ENCODE results near the gene GAGE2A.
"Not testable (repeated sequence)": the region's sequence is repeated elsewhere in the genome, so short reads cannot be mapped to it uniquely, and the experiment has no call there.

GAGE2A gene, protein sequence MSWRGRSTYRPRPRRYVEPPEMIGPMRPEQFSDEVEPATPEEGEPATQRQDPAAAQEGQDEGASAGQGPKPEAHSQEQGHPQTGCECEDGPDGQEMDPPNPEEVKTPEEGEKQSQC

DNA sequence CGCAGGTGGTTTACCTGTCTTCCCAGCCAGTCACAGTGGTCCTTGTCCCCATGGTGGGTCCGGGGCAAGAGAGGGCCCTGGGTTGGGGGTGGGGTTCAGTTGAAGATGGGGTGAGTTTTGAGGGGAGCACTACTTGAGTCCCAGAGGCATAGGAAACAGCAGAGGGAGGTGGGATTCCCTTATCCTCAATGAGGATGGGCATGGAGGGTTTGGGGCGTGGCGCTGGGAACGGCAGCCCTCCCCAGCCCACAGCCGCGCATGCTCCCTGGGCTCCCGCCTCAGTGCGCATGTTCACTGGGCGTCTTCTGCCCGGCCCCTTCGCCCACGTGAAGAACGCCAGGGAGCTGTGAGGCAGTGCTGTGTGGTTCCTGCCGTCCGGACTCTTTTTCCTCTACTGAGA, at the start of gene GAGE2A:
TSS of gene GAGE2A (plus strand) at position 301 of the 400 bp plus-strand sequence. CDS start 1,155 bp downstream, outside the sequence.
- DNase-seq = not testable (repeated sequence)

DNA sequence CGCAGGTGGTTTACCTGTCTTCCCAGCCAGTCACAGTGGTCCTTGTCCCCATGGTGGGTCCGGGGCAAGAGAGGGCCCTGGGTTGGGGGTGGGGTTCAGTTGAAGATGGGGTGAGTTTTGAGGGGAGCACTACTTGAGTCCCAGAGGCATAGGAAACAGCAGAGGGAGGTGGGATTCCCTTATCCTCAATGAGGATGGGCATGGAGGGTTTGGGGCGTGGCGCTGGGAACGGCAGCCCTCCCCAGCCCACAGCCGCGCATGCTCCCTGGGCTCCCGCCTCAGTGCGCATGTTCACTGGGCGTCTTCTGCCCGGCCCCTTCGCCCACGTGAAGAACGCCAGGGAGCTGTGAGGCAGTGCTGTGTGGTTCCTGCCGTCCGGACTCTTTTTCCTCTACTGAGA, 47.9 kb upstream of the GAGE2A start, which contains the start of gene GAGE12D:
TSS of gene GAGE12D (plus strand) at position 301 of the 400 bp plus-strand sequence. CDS start 1,155 bp downstream, outside the sequence.
- DNase-seq = not testable (repeated sequence)

DNA sequence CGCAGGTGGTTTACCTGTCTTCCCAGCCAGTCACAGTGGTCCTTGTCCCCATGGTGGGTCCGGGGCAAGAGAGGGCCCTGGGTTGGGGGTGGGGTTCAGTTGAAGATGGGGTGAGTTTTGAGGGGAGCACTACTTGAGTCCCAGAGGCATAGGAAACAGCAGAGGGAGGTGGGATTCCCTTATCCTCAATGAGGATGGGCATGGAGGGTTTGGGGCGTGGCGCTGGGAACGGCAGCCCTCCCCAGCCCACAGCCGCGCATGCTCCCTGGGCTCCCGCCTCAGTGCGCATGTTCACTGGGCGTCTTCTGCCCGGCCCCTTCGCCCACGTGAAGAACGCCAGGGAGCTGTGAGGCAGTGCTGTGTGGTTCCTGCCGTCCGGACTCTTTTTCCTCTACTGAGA, 38.3 kb upstream of the GAGE2A start, which contains the start of gene GAGE12E:
TSS of gene GAGE12E (plus strand) at position 301 of the 400 bp plus-strand sequence. CDS start 1,155 bp downstream, outside the sequence.
- DNase-seq = not testable (repeated sequence)

DNA sequence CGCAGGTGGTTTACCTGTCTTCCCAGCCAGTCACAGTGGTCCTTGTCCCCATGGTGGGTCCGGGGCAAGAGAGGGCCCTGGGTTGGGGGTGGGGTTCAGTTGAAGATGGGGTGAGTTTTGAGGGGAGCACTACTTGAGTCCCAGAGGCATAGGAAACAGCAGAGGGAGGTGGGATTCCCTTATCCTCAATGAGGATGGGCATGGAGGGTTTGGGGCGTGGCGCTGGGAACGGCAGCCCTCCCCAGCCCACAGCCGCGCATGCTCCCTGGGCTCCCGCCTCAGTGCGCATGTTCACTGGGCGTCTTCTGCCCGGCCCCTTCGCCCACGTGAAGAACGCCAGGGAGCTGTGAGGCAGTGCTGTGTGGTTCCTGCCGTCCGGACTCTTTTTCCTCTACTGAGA, 28.8 kb upstream of the GAGE2A start, which contains the start of gene GAGE12F:
TSS of gene GAGE12F (plus strand) at position 301 of the 400 bp plus-strand sequence. CDS start 1,155 bp downstream, outside the sequence.
- DNase-seq = not testable (repeated sequence)

DNA sequence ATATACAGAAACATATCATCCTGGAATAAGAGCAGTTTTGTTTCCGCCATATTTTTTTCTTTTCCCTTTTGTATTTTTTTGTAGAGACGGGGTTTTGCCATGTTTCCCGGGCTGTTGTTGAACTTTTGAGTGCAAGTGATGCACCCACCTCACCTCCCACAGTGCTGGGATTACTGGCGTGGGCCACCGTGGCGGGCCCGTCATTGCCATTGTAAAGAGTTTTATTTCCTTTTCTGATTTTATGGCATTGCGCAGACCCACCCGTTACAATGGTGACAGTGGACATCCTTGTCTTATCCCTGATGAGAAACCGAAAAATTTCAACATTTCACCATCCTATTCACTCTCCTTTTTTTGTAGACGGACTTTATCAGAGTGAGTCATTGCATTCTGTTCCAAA, 20.6 kb upstream of the GAGE2A start:
- not testable (repeated sequence) for DNase-seq

DNA sequence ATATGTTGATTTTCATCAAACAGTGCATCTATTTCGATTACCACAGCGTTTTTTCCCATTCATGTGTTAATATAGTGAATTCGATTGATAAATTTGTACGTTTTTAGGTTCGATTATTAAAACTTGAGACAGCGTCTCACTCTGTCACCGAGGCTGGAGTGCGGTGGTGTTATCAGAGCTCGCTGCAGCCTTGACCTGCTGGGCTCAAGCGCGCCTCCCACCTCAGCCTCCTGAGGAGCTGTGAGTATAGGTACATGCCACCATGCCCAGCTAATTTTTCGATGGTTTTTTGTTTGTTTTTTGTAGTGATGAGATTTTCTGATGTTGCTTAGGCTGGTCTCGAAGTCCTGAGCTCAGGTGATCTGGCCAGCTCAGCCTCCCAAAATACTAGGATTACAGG, 20.1 kb upstream of the GAGE2A start:
- not testable (repeated sequence) for DNase-seq

DNA sequence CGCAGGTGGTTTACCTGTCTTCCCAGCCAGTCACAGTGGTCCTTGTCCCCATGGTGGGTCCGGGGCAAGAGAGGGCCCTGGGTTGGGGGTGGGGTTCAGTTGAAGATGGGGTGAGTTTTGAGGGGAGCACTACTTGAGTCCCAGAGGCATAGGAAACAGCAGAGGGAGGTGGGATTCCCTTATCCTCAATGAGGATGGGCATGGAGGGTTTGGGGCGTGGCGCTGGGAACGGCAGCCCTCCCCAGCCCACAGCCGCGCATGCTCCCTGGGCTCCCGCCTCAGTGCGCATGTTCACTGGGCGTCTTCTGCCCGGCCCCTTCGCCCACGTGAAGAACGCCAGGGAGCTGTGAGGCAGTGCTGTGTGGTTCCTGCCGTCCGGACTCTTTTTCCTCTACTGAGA, 19.2 kb upstream of the GAGE2A start, which contains the start of gene GAGE12G:
TSS of gene GAGE12G (plus strand) at position 301 of the 400 bp plus-strand sequence. CDS start 1,155 bp downstream, outside the sequence.
- not testable (repeated sequence) for DNase-seq

DNA sequence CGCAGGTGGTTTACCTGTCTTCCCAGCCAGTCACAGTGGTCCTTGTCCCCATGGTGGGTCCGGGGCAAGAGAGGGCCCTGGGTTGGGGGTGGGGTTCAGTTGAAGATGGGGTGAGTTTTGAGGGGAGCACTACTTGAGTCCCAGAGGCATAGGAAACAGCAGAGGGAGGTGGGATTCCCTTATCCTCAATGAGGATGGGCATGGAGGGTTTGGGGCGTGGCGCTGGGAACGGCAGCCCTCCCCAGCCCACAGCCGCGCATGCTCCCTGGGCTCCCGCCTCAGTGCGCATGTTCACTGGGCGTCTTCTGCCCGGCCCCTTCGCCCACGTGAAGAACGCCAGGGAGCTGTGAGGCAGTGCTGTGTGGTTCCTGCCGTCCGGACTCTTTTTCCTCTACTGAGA, 9.6 kb upstream of the GAGE2A start, which contains the start of gene GAGE12H:
TSS of gene GAGE12H (plus strand) at position 301 of the 400 bp plus-strand sequence. CDS start 1,155 bp downstream, outside the sequence.
- not testable (repeated sequence) for DNase-seq

DNA sequence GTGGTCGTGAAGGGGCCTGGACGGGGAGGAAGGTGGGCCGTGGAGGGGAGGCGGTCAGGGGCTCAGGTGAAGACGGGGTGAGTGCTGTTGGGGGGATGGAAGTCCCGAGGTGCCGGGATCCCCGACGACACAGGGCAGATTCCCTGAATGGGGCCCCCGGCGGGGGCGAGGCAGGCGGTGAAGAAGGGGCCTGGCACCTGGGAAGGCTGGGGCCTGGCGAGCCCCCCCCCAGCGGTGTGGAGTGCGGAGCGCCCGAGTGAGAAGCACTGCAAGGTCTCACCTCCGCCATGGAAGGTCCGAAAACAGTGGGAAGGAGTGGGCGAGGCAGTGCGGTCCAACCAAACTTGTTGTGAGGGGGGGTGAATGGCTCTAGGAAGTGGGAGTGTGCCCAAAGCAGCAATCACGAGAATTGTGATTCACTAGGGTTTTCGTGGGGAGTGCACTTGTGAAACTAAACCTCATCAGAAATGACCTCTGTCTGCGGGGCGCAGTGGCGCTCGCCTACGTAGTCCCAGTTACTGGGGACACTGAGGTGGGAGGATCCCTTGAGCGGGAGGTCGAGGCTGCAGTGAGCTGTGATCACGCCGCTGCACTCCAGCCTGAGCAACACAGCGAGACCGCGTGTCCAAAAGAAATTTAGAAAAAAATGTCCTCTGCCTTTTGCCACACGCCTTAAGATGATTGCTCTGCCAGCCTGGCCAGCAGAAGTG, 628 bp downstream of the GAGE2A start:
- not testable (repeated sequence) for DNase-seq

DNA sequence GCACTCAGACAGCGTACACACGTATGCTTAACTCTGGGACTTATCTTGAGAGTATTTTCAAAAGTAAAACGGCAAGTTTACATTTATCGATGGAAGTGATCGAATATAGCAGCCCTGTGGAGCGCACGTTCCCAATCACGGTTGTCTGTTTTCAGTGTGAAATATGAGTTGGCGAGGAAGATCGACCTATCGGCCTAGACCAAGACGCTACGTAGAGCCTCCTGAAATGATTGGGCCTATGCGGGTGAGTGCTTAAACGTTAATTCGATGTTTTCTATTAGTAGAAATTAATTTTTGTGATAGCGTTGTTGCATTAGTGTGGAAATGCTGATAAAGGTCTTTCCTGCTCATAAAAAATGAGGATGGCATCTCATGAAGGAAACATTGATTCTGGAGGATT, 1.2 kb downstream of the GAGE2A start:
- DNase-seq = not testable (repeated sequence)

DNA sequence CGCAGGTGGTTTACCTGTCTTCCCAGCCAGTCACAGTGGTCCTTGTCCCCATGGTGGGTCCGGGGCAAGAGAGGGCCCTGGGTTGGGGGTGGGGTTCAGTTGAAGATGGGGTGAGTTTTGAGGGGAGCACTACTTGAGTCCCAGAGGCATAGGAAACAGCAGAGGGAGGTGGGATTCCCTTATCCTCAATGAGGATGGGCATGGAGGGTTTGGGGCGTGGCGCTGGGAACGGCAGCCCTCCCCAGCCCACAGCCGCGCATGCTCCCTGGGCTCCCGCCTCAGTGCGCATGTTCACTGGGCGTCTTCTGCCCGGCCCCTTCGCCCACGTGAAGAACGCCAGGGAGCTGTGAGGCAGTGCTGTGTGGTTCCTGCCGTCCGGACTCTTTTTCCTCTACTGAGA, 9.4 kb downstream of the GAGE2A start, which contains the start of gene GAGE1:
TSS of gene GAGE1 (plus strand) at position 301 of the 400 bp plus-strand sequence. CDS start 1,155 bp downstream, outside the sequence.
- not testable (repeated sequence) for DNase-seq

DNA sequence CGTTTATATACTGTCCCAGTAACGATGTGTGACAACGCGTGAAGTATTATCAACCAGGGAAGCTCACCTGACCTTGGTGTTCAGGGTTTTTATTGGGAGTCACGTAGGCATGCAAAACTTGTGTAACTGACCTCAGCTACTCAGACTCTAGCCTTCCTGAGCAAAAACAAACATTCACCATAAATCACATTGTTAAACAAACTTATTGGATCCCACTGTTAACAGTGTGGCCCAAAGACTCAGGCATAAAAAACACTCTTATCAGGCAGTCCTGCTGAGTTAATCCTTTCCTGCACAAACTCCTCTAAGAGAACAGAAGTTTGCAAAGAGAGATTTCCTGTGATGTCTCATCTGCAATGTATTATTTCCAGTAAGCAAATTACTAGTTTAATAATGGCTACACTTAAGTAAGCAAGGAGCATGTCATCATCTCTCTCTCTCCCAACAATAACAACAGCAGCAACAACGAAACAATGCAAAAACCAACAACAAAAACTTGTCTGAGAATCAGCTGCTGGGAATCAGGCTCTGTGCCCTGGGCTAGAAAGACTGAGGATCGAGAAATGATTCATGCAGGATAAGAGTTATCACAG, 21.5 kb downstream of the GAGE2A start:
- DNase-seq = no peak

DNA sequence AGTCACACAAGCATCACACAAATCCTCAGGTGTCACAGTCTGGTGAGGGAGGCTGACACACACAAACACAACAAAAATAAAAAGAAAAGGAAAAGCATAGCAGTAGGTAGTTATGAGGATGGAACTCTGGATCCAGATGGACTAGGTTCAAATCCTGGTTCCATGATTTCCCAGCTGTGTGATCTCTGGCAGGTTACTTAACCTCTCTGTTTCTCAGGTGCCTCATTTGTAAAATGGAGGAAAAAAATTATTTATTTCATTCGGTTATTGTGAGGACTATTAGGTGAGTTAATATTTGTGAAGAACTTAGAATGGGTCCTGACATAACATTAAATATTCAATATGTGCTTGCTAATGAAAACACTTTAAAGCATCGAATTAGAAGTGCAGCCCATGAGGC, 29.3 kb downstream of the GAGE2A start:
- DNase-seq = no peak

DNA sequence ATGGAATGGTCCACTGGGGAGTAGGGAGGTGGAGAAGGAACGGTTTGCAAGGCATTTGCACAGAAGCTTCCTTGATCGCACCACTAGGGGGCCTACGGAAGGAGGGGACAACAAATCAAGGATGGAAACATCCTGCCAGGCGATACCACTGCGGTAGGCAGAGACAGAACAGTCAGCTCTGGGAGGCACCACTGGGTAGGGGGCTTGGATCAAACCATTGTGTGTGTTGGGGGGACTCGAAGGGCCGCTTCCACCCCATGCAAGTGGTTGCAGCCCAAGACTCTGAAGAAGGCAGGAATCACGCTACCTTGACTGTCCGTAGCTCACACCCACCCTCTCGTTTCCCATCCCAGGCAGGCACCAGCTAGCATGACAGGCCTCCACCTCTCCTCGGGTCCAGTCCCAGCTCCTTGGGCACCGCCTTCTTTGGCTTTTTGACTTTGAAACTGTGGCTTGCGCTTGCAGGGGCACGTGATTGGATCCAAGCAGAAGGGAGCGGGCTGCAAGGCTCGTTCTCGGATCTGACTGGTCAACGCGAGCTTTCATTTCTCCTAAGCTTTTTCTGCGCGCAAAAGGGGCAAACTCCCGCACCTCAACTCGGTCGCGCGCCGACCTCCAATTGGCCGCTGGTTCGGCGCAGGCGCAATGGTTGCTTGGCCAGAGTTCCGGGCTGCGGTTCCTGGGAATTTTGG, 37.9 kb downstream of the GAGE2A start:
- no peak for DNase-seq

DNA sequence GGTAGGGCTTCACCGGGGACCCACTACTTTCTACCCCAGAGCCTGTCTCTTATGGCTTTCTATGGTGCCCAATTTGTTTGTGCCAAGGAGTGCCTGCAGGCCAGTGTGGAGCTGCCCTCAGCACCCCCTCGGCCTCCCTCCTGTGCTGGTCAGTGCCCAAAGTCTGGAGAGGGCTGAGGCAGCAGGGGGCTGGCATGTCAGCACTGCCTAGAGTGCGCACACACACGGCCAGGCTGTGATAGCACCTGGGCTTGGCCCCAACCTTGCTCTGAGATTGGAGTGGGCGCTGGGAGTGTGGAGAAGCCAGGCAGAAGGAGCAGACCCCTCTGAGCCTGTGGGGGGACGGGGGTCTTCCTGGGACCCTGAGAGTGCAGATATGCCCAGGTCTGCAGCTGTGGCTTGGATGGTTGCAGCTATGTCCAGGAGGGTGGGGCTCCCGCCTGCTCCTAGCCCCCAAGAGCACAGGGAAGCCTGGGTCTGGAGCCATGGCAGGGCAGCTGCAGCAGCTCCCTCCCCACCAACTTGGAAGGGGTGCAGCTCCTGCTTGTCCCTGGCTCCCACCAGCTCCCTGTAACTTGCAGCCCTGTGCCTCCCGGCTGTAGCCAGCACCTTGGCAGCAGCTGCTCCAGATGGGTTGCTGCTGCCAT, 55.8 kb downstream of the GAGE2A start:
- no peak for DNase-seq
